NCI-H2029 (cell line): ENCODE measurements around the gene SHLD1.
"Not testable (repeated sequence)": the region's sequence is repeated elsewhere in the genome, so short reads cannot be mapped to it uniquely, and the experiment has no call there.

Source experiments
- DNase-seq: peaks from one replicate; lab custom pipeline; 2025; lab: John Stamatoyannopoulos, UW

Gene SHLD1

DNA sequence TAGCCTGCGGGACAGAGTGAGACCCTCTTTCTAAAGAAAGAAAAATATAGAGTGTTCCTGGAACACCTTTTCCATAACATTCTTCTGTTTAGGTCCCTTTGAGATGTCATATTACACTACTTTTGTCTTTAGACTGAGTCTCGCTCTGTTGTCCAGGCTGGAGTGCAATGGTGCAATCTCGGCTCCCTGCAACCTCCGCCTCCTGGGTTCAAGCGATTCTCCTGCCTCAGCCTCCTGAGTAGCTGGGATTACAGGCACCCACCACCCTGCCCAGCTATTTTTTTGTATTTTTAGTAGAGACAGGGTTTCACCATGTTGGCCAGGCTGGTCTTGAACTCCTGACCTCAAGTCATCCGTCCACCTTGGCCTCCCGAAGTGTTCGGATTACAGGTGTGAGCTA is 31.2 kb downstream of the SHLD1 start:
- DNase-seq: not testable (repeated sequence)

DNA sequence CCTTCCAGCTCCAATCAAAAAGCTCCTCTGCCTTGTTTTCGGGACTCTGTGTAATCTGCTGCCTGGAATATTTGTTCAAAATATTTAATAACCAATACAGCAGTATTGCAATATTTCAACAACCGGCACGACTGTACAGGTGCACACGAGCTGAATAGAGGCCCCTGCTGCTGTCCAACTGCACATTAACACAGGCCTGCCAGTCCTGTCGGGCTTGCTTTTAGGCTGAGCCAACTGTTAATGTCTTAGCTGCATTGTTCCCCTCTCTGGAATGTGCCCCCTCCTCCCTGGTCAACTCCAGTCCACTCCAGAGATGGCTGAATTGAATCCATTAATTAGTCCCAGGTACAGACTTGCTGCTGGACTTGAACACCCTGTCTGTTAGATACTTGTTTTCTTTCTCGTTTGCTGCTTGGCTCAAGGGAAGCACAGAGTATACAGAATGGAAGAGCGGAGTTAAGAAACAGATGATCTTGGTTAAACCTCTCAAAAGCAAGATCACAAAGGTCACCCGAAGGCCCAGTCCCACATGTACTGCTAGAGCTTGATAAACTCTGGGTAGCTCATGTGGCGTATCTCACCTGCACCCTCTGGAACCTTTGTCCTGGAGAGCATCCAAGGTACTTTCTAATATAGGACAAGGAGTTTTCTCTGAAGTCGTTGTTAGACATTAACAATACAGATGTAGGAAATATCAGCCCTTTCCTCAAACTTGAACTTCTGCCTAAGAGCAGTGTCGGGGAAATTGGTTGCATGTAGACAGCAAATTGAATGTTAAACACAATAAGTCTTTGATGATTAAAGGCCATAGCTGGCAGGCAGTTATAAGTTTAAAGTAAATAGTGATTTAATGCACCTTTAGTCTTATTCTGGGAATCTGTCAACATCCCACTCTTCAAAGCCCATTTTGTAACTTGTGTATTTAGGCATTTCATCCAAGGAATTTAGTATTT is 31.9 kb downstream of the SHLD1 start:
- DNase-seq: no peak

DNA sequence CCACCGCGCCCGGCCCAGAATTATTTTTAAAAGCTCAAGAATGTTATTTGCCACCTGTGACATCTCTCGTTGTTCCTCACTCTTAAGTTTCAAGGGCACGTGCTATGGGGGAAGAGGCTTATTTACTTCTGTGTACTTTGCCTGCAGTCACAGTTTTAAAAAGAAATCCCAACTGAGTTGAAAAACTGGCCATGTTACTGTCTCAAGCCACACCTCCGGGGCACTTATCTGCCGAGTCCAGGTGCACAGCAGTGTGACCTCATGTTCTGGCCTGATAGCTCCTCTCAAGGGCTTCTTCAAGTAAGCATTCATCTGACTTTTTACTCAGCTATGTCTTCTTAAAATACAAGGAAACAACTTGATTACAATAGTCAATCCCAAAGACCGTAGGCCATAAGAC is 34.5 kb downstream of the SHLD1 start:
- DNase-seq: peak; percentile 66

DNA sequence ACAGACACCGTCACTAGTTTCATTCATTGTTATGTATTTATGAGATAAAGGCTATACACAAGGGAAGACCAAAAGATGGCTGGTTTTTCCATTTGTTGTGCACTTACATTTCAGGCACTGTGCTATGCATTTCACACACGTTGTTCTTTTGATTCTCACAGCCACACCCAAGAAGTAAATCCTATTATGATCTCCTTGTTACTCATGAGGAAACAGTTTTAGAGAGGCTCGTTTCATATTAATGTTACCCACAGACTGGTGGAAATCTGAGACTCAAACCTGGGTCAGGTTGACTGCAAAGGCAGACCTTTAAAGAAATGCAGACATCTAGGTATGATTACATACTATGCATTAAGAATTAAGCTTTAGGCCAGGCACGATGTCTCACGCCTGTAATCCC is 34.9 kb downstream of the SHLD1 start:
- DNase-seq: no peak

DNA sequence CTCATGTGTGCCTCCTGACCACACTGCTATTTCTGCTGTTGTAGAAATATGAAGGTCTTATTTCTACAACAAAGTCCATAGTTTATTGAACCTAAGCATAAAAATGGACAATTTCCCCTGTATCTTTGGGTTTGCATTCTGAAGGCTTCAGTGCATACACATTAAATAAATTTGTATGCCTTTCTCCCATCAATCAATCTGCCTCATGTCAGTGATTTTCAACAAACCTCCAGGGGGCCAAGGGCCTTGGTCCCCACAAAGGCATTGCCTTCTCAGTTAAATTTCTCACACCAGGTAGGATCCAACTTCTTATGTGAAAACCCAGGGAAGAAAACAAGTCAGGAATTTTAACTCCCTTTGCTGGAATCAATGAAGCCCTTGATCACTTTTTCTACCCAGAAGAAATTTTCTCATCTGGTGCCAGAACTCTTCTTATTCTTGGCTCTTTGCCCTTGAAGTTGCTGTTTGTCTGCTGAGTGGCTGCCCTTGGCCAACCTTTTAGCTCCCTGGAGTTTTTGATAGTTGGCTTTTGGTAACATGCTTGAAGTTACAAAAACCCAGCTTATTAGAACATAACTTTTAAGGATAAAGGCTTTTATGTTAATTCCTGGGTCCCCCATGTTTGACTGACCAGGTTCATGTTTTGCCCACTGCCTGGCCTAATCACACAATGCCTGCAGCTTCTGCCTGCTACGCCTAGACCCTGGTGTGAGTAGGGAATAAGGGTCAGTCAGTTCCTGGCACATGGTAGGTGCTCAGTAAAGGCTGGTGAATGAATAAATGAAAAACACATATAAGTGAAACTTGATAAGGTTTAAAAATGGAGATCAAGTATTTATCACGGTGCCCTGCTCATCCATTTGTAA is 37.0 kb downstream of the SHLD1 start:
- DNase-seq: no peak

DNA sequence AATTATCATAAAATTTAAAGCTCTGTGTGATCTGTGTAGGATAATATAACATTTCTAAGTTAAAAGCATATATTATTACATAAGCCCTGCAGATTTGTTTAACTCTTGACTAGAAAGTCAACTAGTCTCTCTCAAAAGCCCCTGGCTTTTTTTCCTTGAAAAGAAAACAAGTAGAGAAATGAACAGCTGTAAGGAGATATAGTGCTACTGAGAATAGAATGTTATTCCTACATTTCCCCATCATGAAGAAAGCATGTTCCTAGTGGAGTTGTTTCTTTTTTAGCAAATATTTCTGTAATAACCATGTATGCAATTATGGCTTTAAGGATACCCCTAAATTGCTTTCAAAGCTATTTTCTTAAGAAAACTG is 37.6 kb downstream of the SHLD1 start:
- DNase-seq: no peak

DNA sequence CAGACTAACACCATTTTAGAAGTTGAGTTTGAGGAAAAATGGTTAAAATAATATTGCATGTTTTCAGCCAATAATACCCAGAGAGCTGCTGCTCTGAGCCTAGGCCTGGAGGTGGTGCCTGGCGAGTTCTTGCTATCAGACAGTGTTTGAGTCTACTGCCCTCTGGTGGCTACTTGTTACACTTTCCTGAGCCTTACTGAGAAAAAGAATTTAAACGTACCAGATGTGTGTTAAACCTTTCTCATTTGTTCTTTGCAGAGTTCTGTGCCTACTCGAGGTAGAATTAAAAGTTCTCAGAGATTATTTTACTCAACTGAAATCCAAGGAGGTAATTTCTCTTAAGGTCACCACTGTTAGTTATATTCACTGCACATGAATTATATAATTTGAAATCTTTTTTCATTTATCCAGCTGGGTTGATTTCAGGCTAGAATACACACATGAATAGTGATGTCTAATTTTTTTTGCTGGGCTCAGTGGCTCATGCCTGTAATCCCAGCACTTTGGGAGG is 38.2 kb downstream of the SHLD1 start:
- DNase-seq: peak; percentile 85

DNA sequence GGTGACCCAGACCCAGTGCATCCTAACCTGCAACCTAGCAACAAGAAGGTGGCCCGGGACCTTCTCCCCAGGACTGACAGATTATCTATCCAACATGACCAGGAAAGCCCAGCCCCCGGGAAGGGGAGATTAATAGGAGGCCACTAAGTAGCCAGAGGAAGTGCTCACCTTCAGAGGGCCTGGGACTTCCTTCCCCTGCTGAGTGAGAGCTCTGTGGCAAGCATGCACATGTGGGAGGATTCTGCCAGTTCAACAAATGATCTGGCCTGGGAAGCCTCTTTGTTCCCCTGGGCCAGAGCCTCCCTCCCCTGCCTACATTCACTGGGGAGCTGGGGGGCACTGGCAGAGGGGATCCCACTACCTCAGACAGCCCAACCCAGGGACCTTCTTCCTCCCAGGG is 39.6 kb downstream of the SHLD1 start:
- DNase-seq: no peak

DNA sequence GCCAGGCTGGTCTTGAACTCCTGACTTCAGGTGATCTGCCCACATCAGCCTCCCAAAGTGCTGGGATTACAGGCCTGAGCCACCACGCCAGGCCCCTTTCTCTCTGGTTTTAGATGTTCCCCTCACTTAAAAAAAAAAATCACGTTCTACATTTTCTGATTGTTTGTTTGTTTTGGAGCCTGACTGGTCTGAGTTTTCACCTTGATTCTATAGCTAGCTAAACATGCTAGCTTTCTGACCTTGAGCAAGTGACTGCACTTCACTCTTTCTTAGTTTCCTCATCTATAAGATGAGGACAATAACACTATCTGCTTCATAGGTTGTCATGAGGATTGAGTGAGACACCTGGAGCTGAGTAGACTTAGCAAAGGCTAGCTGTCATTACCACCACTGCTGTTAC is 43.7 kb downstream of the SHLD1 start:
- DNase-seq: no peak

DNA sequence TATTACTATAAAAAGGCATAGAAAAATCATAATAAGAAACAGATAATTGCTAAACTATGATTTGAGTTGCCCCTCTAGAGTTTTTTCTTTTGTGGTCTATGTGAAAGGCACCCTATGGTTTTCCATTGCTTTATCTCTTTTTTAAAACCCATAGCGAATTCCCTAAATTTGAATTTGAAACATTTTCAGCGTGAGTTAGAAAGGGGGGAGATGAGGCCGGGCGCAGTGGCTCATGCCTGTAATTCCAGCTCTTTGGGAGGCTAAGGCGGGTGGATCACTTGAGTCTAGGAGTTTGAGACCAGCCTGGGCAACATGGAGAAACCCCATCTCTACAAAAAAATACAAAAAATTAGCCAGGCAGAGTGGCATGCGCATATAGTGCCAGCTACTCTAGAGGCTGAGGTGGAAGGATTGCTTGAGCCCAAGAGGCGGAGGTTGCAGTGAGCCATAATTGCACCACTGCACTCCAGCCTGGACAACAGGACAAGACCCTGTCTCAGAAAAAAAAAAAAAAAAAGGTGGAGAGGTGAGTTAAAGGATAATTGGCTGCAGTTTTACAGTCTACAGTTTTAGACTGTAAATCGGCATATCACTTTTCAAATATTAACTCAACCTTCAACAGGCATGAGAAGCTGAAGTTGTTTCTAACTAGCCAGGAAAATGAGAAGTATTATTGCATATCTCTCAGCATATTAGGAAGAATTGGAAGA is 46.3 kb downstream of the SHLD1 start:
- no peak for DNase-seq

DNA sequence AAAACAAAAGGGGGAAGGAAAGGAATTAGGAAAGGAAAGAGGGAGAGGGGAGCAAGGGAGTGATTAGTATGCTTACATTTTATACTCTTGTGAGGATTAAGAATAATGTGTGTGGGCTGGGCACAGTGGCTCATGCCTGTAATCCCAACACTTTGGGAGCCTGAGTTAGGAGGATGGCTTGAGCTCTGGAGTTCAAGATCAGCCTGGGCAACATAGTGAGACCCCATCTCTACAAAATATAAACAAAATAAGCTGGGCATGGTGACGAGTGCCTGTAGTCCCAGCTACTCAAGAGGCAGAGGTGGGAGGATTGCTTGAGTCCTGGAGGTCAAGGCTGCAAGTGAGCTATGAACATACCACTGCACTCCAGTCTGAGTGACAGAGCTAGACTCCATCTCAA is 47.0 kb downstream of the SHLD1 start:
- DNase-seq: no peak

DNA sequence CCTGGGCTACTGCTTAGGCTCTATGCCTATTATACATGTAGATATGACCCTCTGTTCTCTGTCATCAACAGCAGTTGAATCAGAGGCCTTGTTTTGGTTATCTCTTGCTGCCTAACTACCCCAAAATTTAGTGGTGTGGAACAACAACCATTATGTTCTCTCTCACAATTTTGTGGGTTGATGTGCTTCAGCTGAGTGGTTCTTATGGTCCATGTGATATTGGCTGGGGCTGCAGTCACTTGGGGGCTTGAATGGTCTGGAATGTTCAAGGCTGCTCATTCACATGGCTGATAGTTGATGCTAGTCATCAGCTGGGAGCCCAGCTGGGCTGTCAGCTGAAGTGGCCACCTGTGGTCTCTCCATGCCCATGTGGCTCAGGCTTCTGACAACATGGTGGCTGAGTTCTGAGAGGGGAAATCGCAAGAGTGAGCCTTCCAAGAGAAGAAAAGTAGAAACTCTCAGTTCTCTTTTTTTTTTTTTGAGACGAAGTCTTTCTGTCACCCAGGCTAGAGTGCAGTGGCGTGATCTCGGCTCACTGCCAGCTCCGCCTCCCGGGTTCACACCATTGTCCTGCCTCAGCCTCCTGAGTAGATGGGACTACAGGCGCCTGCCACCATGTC is 47.8 kb downstream of the SHLD1 start:
- DNase-seq: no peak

DNA sequence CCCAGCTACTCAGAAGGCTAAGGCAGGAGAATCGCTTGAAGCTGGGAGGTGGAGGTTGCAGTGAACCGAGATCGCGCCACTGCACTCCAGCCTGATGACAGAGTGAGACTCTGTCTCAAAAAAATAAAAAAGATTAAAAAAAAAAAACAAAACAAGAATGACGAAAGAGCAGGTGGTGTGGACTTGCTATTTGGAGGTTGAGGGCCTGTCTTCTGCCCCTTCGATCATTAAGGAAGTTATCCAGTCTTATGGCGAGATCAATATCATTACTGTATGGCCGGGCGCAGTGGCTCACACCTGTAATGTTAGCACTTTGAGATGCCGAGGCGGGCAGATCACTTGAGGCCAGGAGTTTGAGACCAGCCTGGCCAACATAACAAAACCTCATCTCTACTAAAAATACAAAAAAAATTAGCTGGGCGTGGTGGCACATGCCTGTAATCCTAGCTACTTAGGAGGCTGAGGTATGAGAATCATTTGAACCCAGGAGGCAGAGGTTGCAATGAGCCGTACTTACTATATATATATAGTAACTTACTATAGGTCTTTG is 53.6 kb downstream of the SHLD1 start:
- not testable (repeated sequence) for DNase-seq

DNA sequence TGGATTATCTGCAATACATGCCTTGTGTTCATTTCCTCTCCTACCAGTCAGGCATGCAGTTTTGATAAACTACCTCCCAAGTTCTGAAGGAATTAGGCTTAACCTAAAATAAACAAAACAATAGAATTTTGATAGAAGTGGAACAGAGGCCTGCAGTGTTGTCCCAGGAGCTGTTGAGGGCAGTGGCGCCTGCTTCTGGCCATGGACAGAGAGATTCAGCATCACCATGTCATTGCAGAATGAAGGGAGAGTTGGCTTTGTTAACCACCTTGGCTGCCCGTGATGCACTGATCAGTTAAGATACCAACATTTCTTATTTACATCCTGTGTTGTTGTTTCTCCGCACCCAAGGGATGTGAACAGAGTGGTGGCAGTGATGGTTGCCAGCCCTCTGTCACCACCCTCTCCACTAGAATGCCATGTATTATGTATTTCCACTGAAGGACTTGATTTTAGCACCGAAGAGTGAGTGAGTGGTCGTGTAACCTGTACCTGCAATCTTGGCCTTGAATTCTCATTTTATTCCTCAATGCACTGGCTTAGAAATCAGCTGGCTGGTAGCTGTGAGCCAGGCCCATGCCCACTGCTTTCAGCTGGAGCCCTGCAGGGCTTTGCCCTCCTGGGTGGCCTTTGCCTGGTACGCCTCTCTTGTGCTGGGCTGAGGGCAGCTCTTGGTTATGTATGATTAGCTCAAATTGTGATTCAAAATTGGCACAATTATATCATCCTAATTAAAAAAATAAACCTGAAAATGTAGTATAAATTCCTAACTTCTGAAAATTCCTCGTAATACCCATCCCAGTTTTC is 56.5 kb downstream of the SHLD1 start:
- DNase-seq: no peak

DNA sequence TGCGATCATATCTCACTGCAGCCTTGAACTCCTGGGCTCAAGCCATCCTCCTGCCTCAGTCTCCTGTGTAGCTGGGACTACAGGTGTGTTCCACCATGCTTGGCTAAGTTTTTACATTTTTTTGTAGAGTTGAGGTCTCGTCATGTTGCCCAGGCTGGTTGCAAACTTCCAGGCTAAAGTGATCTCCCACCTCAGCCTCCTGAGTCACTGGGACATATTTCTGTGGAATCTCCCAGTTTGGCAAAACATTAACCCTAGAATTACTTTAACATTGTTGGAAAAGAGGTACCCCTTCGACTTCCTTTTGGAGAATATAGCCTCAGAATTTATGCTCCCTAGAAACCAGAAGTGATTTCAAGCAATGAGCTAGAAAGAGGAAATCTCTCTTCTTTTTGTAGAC is 57.2 kb downstream of the SHLD1 start:
- DNase-seq: no peak

DNA sequence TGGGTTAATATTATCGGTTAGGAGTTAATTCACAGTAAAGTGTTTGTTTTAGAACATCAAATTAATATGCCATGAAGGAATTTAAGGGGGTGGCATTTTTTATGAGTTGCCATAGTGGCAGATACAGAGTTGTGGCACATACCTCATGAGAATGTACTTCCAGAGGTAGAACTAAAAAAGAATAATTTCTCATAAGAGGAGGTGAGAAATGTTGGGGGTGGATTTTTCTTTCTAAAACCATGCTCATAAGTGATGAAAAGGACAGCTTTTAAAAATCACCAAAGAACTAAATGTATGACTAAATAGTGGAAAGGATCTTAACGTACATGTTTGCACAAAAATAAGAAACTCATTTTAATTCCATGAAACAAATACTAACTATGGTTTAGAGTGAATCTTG is 58.7 kb downstream of the SHLD1 start:
- DNase-seq: no peak

DNA sequence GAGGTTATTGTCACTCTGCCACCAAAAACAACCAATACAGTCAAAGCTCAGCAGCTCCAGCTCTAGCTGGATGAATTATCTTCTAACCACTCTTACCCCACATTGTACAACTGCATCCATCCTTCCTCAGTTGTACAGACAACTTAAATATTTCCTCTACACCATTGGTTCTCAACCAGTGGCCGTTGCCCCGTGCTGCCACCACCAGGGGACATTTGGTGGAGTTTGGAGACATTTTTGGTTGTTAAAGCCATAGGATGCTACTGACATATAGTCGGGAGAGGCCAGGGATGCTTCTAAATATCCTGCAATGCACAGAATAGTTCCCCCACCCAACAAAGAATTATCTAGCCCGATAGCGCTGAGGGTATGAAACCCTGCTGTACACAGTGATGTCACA is 59.3 kb downstream of the SHLD1 start:
- no peak for DNase-seq

DNA sequence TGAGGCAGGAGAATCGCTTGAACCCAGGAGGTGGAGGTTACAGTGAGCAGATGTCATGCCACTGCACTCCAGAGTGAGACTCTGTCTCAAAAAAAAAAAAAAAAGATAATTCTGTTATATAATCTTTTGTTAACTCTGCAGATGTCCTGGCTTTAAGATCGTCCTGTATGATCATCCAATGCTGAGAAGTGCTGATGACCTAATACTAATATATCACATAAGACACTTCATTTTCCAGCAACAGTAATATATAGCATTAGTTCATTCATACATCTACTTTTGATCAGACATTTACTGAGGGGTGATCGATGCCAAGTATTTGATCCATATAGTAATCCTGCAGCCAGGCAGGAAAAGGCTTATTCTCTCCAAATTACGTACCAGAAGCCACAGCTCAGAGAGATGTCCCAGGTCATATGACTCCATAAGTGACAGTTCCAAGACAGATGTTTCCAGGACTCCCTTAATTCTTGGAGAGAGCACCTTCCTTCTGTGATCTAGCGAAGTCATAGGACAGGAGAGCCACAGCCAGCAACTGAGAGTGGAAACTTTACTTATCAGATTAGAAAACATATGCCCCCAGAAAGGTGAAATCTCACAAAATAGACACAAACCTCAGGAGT is 60.7 kb downstream of the SHLD1 start:
- DNase-seq: no peak

DNA sequence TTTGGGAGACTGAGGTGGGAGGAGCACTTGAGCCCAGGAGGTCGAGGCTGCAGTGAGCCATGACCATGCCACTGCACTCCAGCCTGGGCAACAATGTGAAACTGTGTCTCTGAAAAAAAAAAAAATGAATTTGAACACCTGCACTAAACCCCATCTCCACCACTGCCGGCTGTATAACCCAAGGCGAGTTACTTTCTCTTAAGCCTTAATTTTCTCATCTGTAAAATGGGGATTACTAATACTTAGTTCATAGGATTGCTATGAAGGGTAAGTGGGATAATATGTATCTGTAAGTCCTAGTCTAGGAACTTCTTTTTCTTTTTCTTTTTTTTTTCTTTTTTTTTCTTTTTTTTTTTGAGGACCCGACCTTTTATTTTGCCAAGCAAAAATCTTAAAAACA is 61.5 kb downstream of the SHLD1 start:
- no peak for DNase-seq

DNA sequence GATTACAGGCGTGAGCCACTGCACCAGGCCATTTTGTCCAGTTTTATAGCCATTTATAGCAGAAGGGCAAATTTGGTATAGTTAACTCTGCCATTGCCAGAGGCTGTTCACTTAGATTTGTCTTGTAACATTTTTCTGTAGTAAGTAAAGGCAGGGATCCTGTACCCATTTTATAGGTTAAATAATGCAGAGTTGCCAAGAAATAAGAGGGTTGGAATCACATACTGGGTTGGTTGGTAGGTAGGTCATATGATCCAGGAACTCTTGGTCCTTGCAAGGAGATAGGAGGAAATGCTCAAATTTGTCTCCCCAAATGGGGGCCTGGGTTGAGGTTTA is 68.1 kb downstream of the SHLD1 start:
- no peak for DNase-seq
